GM21367 (cell line): ENCODE data around the gene KRTAP4-8.
"Not testable (repeated sequence)": the region's sequence is repeated elsewhere in the genome, so short reads cannot be mapped to it uniquely, and the experiment has no call there.

Source experiments
- ATAC-seq: cut with Tn5 transposase; IDR thresholded peaks from one replicate; pipeline ENCODE4 v1.9.1; 2021; ENCODE audit not compliant: unreplicated experiment

KRTAP4-8 gene

GRCh38 chr17:41098042-41098441, at the start of gene KRTAP4-8:
KRTAP4-8 (minus strand) TSS chr17:41098142; CDS start chr17:41098084, 58 bp downstream.
- ATAC-seq, result no peak

GRCh38 chr17:41145261-41145660, 47.3 kb upstream of the KRTAP4-8 start:
- ATAC-seq, result no peak

GRCh38 chr17:41144846-41145245, 46.9 kb upstream of the KRTAP4-8 start:
- no peak for ATAC-seq

GRCh38 chr17:41141361-41141760, 43.4 kb upstream of the KRTAP4-8 start:
- ATAC-seq, result no peak

GRCh38 chr17:41140360-41141131, 42.6 kb upstream of the KRTAP4-8 start, which contains the start of gene KRTAP4-6:
KRTAP4-6 (minus strand) TSS chr17:41140544; CDS start chr17:41140487, 57 bp downstream.
- ATAC-seq, result no peak

- not testable (repeated sequence) for ATAC-seq
Observed at GRCh38 chr17:41139865-41140264, 41.9 kb upstream of the KRTAP4-8 start.

- no peak for ATAC-seq
Observed at GRCh38 chr17:41133880-41134735, 36.2 kb upstream of the KRTAP4-8 start.

- ATAC-seq, result no peak
Observed at GRCh38 chr17:41131979-41132378, 34.0 kb upstream of the KRTAP4-8 start.

GRCh38 chr17:41127371-41127770, 29.4 kb upstream of the KRTAP4-8 start:
- ATAC-seq, result no peak

GRCh38 chr17:41126412-41126811, 28.5 kb upstream of the KRTAP4-8 start:
- no peak for ATAC-seq

- no peak for ATAC-seq
Observed at GRCh38 chr17:41125064-41125463, 27.1 kb upstream of the KRTAP4-8 start.

GRCh38 chr17:41123991-41124371, 26.0 kb upstream of the KRTAP4-8 start, which contains the start of gene KRTAP4-12:
KRTAP4-12 (minus strand) TSS chr17:41124182; CDS start chr17:41124122, 60 bp downstream.
- ATAC-seq, result not testable (repeated sequence)

GRCh38 chr17:41123292-41123990, 25.5 kb upstream of the KRTAP4-8 start:
- ATAC-seq, result not testable (repeated sequence)

- no peak for ATAC-seq
Observed at GRCh38 chr17:41121742-41122141, 23.8 kb upstream of the KRTAP4-8 start.

- not testable (repeated sequence) for ATAC-seq
Observed at GRCh38 chr17:41119696-41120690, 22.1 kb upstream of the KRTAP4-8 start.

GRCh38 chr17:41118721-41119120, 20.8 kb upstream of the KRTAP4-8 start:
- ATAC-seq, result no peak

- not testable (repeated sequence) for ATAC-seq
Observed at GRCh38 chr17:41117846-41118386, 20.0 kb upstream of the KRTAP4-8 start, which contains the start of gene KRTAP4-11. KRTAP4-11 (minus strand) TSS chr17:41118373; CDS start chr17:41118315, 58 bp downstream.

GRCh38 chr17:41116297-41116696, 18.4 kb upstream of the KRTAP4-8 start:
- no peak for ATAC-seq

- no peak for ATAC-seq
Observed at GRCh38 chr17:41111151-41111885, 13.4 kb upstream of the KRTAP4-8 start.
